Transverse colon (tissue), 4 donors: ENCODE results near the gene MTG2.

Experiments used
- CTCF ChIP-seq, 5 experiments: fragments of 200-600 bp in 3 of 5; fragments of 450-650 bp in 2 of 5; sonication (generic) in 3 of 5; IDR thresholded peaks; 1 replicate in 2 of 5; 2 replicates in 3 of 5; pipeline ENCODE4 v1.5.1; 2016 to 2017; ENCODE audit warnings: antibody characterized with exemption in 5 of 5, inconsistent platforms in 3 of 5, mild to moderate bottlenecking in 2 of 5, moderate library complexity in 1 of 5
- POLR2A ChIP-seq: fragments of 450-650 bp; IDR thresholded peaks from one replicate; pipeline ENCODE4 v1.6.1; 2016; ENCODE audit warnings: antibody characterized with exemption, mild to moderate bottlenecking, moderate library complexity
- POLR2AphosphoS5 ChIP-seq, 3 donors: sonication (generic); formaldehyde crosslinking; IDR thresholded peaks; one replicate each; pipeline ENCODE4 v1.6.1; 2016; ENCODE audit warnings: antibody characterized with exemption in 3 of 3

- TF ChIP-seq CTCF (IDR thresholded peaks at IDR 0.05), result no peak
- TF ChIP-seq POLR2AphosphoS5 (IDR thresholded peaks at IDR 0.05), result no peak
- TF ChIP-seq POLR2A, result no peak
Measured at GRCh38 chr20:62198931-62199330, 16.1 kb downstream of the MTG2 start.
